WTC11 (cell line): ENCODE measurements around the gene DBN1. TPM values are rescaled to one million over a fixed set of nuclear protein-coding genes. Genes with fewer than 3 reads are reported as not detected.

Source experiments
- ATAC-seq: fragments of 200-7000 bp; cut with Tn5 transposase; 2 replicates; pipeline ENCODE4 v1.10.0; 2021; ENCODE audit warnings: mild to moderate bottlenecking, moderate library complexity
- CTCF ChIA-PET: fragments of 300-600 bp; sonication (Branson Sonifier 250); formaldehyde crosslinking; loops from one replicate; lab custom pipeline; 2021; ENCODE audit warnings: antibody characterized with exemption; lab: Charles Lee
- POLR2A ChIA-PET: fragments of 350-600 bp; sonication (Branson Sonifier 250); formaldehyde crosslinking; loops from one replicate; lab custom pipeline; 2021; ENCODE audit warnings: antibody characterized with exemption; lab: Charles Lee
- DNase-seq: peaks from one replicate; pipeline ENCODE4 v3.0.0; 2021; ENCODE audit warnings: low spot score
- H3K27ac Mint-ChIP-seq: 2 replicates; pipeline ENCODE4 v1.8.0; 2021; ENCODE audit warnings: mixed read lengths
- H3K27me3 Mint-ChIP-seq: 2 replicates; pipeline ENCODE4 v1.8.0; 2021; ENCODE audit warnings: low read depth, mild to moderate bottlenecking, moderate library complexity, mixed read lengths
- H3K36me3 Mint-ChIP-seq: 2 replicates; pipeline ENCODE4 v1.8.0; 2021; ENCODE audit warnings: mixed read lengths
- H3K4me1 Mint-ChIP-seq: 2 replicates; pipeline ENCODE4 v1.8.0; 2022; ENCODE audit warnings: mixed read lengths
- H3K4me3 Mint-ChIP-seq: 2 replicates; pipeline ENCODE4 v1.8.0; 2021; ENCODE audit warnings: mild to moderate bottlenecking, moderate library complexity, mixed read lengths
- H3K9me3 Mint-ChIP-seq: 2 replicates; pipeline ENCODE4 v1.8.0; 2021; ENCODE audit warnings: mixed read lengths
- ATF1 ChIP-seq: sonication (generic); formaldehyde crosslinking; IDR thresholded peaks from 2 replicates; pipeline ENCODE4 v1.8.1; 2023; ENCODE audit warnings: mild to moderate bottlenecking, moderate library complexity, missing genetic modification reagents
- CBFB ChIP-seq: sonication (generic); formaldehyde crosslinking; IDR thresholded peaks from 2 replicates; pipeline ENCODE4 v1.8.1; 2022; ENCODE audit warnings: mild to moderate bottlenecking, low read depth, missing genetic modification reagents
- ELF4 ChIP-seq: sonication (generic); formaldehyde crosslinking; IDR thresholded peaks from 2 replicates; pipeline ENCODE4 v1.8.1; 2022; ENCODE audit warnings: low read depth, mild to moderate bottlenecking, moderate library complexity, missing genetic modification reagents
- EMX1 ChIP-seq: fragments of 250-450 bp; sonication (Bioruptor Pico); IDR thresholded peaks from 2 replicates; pipeline ENCODE4 v1.8.0; 2021; ENCODE audit warnings: mild to moderate bottlenecking
- ESRRA ChIP-seq: sonication (generic); formaldehyde crosslinking; IDR thresholded peaks from 2 replicates; pipeline ENCODE4 v1.8.1; 2022; ENCODE audit warnings: mild to moderate bottlenecking, missing genetic modification reagents, borderline replicate concordance
- ETV6 ChIP-seq: sonication (generic); formaldehyde crosslinking; IDR thresholded peaks from 2 replicates; pipeline ENCODE4 v1.8.1; 2022; ENCODE audit warnings: mild to moderate bottlenecking, missing genetic modification reagents
- FOXP1 ChIP-seq: sonication (generic); formaldehyde crosslinking; IDR thresholded peaks from 2 replicates; pipeline ENCODE4 v1.8.0; 2022; ENCODE audit warnings: missing genetic modification reagents, mild to moderate bottlenecking, moderate library complexity, borderline replicate concordance
- GRHL2 ChIP-seq: fragments of 250-450 bp; sonication (Bioruptor Pico); IDR thresholded peaks from 2 replicates; pipeline ENCODE4 v1.8.0; 2022; ENCODE audit warnings: mild to moderate bottlenecking, moderate library complexity; ENCODE audit not compliant: insufficient replicate concordance, severe bottlenecking
- GTF2I ChIP-seq: fragments of 250-450 bp; sonication (Bioruptor Pico); conservative IDR thresholded peaks from 2 replicates; pipeline ENCODE4 v1.4.0; 2021; ENCODE audit warnings: mild to moderate bottlenecking
- NFATC4 ChIP-seq: fragments of 250-450 bp; sonication (Bioruptor Pico); IDR thresholded peaks from 2 replicates; pipeline ENCODE4 v1.9.0; 2021; ENCODE audit warnings: mild to moderate bottlenecking
- NFYB ChIP-seq: sonication (generic); formaldehyde crosslinking; conservative IDR thresholded peaks from 2 replicates; pipeline ENCODE4 v1.8.0; 2022; ENCODE audit warnings: low read depth, missing genetic modification reagents
- OVOL2 ChIP-seq: fragments of 250-450 bp; sonication (Bioruptor Pico); IDR thresholded peaks from 2 replicates; pipeline ENCODE4 v1.9.0; 2021; ENCODE audit warnings: mild to moderate bottlenecking, borderline replicate concordance
- RELA ChIP-seq: sonication (generic); formaldehyde crosslinking; IDR thresholded peaks from 2 replicates; pipeline ENCODE4 v1.8.1; 2022; ENCODE audit warnings: missing genetic modification reagents, mild to moderate bottlenecking, borderline replicate concordance
- TCF7 ChIP-seq: sonication (generic); formaldehyde crosslinking; IDR thresholded peaks from 2 replicates; pipeline ENCODE4 v1.8.0; 2022; ENCODE audit warnings: mild to moderate bottlenecking, low read depth, missing genetic modification reagents, moderate library complexity
- TEAD1 ChIP-seq: sonication (generic); formaldehyde crosslinking; IDR thresholded peaks from 2 replicates; pipeline ENCODE4 v1.8.0; 2022; ENCODE audit warnings: mild to moderate bottlenecking, missing genetic modification reagents
- ZBTB43 ChIP-seq: sonication (generic); formaldehyde crosslinking; IDR thresholded peaks from 2 replicates; pipeline ENCODE4 v1.8.1; 2023; ENCODE audit warnings: mild to moderate bottlenecking, missing genetic modification reagents
- ZNF138 ChIP-seq: sonication (generic); formaldehyde crosslinking; conservative IDR thresholded peaks from 2 replicates; pipeline ENCODE4 v1.8.1; 2022; ENCODE audit warnings: mild to moderate bottlenecking, moderate library complexity, missing genetic modification reagents
- ZNF263 ChIP-seq: sonication (generic); formaldehyde crosslinking; IDR thresholded peaks from 2 replicates; pipeline ENCODE4 v1.8.1; 2022; ENCODE audit warnings: low read depth, mild to moderate bottlenecking, moderate library complexity, missing genetic modification reagents
- ZNF317 ChIP-seq: sonication (generic); formaldehyde crosslinking; IDR thresholded peaks from 2 replicates; pipeline ENCODE4 v1.8.1; 2023; ENCODE audit warnings: low read depth, mild to moderate bottlenecking, moderate library complexity, missing genetic modification reagents, borderline replicate concordance
- ZNF423 ChIP-seq: fragments of 250-450 bp; sonication (Bioruptor Pico); IDR thresholded peaks from 2 replicates; pipeline ENCODE4 v2.1.2; 2022; ENCODE audit warnings: mild to moderate bottlenecking, moderate library complexity
- total RNA-seq: library from RNA; stranded (reverse); gene quantifications from 3 replicates; pipeline ENCODE4 v1.2.3, GENCODE V29; 2021
- TF ChIP-seq, protein P1 (sequence below): fragments of 250-450 bp; sonication (Bioruptor Pico); conservative IDR thresholded peaks from 2 replicates; pipeline ENCODE4 v1.9.0; 2021; ENCODE audit warnings: mild to moderate bottlenecking
- TF ChIP-seq, protein P2 (sequence below): sonication (generic); formaldehyde crosslinking; IDR thresholded peaks from 2 replicates; pipeline ENCODE4 v1.8.1; 2022; ENCODE audit warnings: mild to moderate bottlenecking, moderate library complexity, missing genetic modification reagents
- TF ChIP-seq, protein P3 (sequence below): sonication (generic); formaldehyde crosslinking; IDR thresholded peaks from 2 replicates; pipeline ENCODE4 v1.8.1; 2022; ENCODE audit warnings: low read depth, mild to moderate bottlenecking, moderate library complexity, missing genetic modification reagents, borderline replicate concordance
- TF ChIP-seq, protein P4 (sequence below): sonication (generic); formaldehyde crosslinking; IDR thresholded peaks from 2 replicates; pipeline ENCODE4 v1.8.0; 2022; ENCODE audit warnings: mild to moderate bottlenecking, missing genetic modification reagents
- TF ChIP-seq, protein P5 (sequence below): sonication (generic); formaldehyde crosslinking; IDR thresholded peaks from 2 replicates; pipeline ENCODE4 v1.8.0; 2023; ENCODE audit warnings: missing genetic modification reagents, mild to moderate bottlenecking, borderline replicate concordance

Gene DBN1
- total RNA-seq, 1 experiment from 2014 or later, result 288 TPM

DNA sequence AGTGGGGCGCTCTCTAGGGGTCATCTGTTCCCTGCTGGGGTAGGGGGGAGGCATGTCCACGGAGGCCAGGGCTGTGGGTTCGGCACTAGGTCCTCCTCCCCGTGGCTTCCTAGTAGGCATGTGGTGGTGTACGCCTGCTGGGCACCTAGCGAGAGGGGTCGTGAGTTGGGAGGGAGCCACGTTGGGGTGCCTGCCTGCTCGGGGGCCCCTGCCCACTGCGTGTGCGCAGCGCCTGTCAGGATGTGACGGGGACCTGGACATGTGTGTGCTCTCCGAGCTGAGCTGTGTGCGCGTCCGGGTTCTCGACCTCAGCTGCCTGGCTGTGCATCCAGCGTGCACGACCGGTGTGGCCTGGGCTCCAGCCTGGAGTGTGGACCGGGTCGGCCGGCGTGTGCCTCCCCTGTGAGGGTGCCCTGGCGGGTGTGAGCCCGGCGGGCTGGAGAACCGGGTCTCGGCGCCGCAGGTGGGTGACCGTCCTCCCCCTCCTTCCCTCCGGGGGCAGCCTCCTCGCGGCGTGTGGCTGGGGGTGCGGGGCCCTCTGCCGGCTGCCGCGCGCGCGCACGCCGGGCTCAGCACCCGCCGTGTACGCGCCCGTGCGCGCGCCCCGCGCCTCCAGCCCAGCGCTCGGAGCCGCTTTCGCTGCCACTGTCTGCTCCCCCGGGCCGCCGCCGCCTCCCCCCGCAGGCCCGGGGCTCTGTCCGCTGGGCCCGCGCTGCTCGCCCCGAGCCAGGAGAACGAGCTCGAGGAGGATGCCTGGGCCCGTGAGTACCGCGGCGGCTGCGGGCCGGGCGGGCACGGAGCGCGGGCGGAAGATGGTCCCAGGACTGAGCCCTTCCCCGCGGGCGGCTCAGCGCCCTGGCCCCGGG lies 27.0 kb downstream of the DBN1 start, which contains the start of gene PRR7 (continued):
- TF ChIP-seq, protein P1, sequence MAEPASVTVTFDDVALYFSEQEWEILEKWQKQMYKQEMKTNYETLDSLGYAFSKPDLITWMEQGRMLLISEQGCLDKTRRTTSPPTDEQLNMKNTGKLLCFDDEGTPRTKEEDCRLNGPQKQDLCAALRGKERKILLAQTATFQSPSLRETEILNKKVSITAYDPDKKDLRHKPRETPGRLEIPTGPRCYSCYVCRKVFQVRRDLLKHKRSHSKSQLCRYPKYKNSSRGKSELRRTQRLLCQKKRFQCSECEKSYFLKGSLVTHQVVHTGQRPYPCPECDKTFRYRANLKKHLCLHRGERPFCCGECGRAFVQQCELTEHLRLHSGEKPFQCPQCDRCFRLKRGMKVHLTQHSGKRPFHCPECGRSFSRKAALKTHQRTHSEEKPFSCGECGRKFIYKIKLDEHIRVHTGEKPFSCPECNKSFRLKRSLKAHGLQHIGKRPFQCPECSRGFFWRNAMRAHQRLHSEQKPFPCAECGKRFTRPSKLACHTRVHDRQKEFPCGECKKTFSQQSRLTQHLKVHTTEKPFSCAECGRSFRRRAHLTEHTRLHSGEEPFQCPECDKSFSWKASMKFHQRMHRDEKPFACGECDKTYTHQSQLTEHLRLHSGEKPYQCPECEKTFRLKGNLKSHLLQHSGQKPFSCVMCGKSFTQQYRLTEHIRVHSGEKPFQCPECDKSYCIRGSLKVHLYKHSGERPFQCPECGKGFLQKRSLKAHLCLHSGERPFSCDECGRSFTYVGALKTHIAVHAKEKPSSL, result 0 out of 2 replicates have a peak, but pooled peaks have one; percentile 49
- TF ChIP-seq CBFB (CRISPR knock-in tag) (no peak), EMX1 (CRISPR knock-in tag) (peak; percentile 44; the same call in 1 of the 2 replicates), ZNF138 (CRISPR knock-in tag) (no peak), GRHL2 (CRISPR knock-in tag) (no peak), ATF1 (no peak), OVOL2 (CRISPR knock-in tag) (no peak), RELA (CRISPR knock-in tag) (no peak), NFYB (CRISPR knock-in tag) (no peak), ZNF263 (CRISPR knock-in tag) (no peak), ZNF423 (CRISPR knock-in tag) (peak; percentile 49; the same call in 1 of the 2 replicates), ETV6 (CRISPR knock-in tag) (no peak), ELF4 (CRISPR knock-in tag) (no peak), TEAD1 (CRISPR knock-in tag) (peak; percentile 5; the same call in 1 of the 2 replicates), TCF7 (CRISPR knock-in tag) (no peak), NFATC4 (CRISPR knock-in tag) (0 out of 2 replicates have a peak, but pooled peaks have one; percentile 33), ZBTB43 (CRISPR knock-in tag) (no peak), GTF2I (no peak)
- TF ChIP-seq, protein P2, sequence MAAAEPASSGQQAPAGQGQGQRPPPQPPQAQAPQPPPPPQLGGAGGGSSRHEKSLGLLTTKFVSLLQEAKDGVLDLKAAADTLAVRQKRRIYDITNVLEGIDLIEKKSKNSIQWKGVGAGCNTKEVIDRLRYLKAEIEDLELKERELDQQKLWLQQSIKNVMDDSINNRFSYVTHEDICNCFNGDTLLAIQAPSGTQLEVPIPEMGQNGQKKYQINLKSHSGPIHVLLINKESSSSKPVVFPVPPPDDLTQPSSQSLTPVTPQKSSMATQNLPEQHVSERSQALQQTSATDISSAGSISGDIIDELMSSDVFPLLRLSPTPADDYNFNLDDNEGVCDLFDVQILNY (CRISPR knock-in tag), result 0 out of 2 replicates have a peak, but pooled peaks have one; percentile 33
- TF ChIP-seq, protein P3, sequence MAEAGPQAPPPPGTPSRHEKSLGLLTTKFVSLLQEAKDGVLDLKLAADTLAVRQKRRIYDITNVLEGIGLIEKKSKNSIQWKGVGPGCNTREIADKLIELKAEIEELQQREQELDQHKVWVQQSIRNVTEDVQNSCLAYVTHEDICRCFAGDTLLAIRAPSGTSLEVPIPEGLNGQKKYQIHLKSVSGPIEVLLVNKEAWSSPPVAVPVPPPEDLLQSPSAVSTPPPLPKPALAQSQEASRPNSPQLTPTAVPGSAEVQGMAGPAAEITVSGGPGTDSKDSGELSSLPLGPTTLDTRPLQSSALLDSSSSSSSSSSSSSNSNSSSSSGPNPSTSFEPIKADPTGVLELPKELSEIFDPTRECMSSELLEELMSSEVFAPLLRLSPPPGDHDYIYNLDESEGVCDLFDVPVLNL, result no peak
- TF ChIP-seq, protein P4, sequence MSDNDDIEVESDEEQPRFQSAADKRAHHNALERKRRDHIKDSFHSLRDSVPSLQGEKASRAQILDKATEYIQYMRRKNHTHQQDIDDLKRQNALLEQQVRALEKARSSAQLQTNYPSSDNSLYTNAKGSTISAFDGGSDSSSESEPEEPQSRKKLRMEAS (CRISPR knock-in tag), result peak; percentile 57
- TF ChIP-seq, all 79 proteins: peak for 9

GRCh38 chr5:177445917-177446199 lies 27.6 kb downstream of the DBN1 start:
- TF ChIP-seq ZNF317 (CRISPR knock-in tag) (no peak), FOXP1 (no peak), ESRRA (CRISPR knock-in tag) (no peak)
- TF ChIP-seq, protein P5, sequence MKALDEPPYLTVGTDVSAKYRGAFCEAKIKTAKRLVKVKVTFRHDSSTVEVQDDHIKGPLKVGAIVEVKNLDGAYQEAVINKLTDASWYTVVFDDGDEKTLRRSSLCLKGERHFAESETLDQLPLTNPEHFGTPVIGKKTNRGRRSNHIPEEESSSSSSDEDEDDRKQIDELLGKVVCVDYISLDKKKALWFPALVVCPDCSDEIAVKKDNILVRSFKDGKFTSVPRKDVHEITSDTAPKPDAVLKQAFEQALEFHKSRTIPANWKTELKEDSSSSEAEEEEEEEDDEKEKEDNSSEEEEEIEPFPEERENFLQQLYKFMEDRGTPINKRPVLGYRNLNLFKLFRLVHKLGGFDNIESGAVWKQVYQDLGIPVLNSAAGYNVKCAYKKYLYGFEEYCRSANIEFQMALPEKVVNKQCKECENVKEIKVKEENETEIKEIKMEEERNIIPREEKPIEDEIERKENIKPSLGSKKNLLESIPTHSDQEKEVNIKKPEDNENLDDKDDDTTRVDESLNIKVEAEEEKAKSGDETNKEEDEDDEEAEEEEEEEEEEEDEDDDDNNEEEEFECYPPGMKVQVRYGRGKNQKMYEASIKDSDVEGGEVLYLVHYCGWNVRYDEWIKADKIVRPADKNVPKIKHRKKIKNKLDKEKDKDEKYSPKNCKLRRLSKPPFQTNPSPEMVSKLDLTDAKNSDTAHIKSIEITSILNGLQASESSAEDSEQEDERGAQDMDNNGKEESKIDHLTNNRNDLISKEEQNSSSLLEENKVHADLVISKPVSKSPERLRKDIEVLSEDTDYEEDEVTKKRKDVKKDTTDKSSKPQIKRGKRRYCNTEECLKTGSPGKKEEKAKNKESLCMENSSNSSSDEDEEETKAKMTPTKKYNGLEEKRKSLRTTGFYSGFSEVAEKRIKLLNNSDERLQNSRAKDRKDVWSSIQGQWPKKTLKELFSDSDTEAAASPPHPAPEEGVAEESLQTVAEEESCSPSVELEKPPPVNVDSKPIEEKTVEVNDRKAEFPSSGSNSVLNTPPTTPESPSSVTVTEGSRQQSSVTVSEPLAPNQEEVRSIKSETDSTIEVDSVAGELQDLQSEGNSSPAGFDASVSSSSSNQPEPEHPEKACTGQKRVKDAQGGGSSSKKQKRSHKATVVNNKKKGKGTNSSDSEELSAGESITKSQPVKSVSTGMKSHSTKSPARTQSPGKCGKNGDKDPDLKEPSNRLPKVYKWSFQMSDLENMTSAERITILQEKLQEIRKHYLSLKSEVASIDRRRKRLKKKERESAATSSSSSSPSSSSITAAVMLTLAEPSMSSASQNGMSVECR (CRISPR knock-in tag), result no peak
- TF ChIP-seq, protein P3, result no peak
- Mint-ChIP-seq H3K36me3 (no peaks in the 10 kb centered on the region), H3K9me3 (no peaks in the 10 kb centered on the region), H3K4me1 (peaks cover 44% of the 10 kb centered on the region), H3K27me3 (peaks cover 38% of the 10 kb centered on the region), H3K4me3 (peak overlapping the region; percentile 66), H3K27ac (no peak overlapping the region)
- ATAC-seq (no peak), DNase-seq (no peak)
- ChIA-PET CTCF (interaction anchor here (0.9 to 15.8 kb wide), 14 partner anchors 9 to 135 kb away, joined by 3 to 171 read pairs (median 6); partner anchors contain the start of genes GRK6, MXD3 and PDLIM7), POLR2A (interaction anchor here (0.6 to 5.8 kb wide), 10 partner anchors 9 to 735 kb away, joined by 3 to 38 read pairs (median 4); partner anchors contain the start of gene GRK6)
